DOHH2 (cell line): ENCODE results near the gene MRPS23.

Experiments used
- CTCF ChIP-seq: fragments of 200-600 bp; sonication (generic); IDR thresholded peaks from one replicate; pipeline ENCODE4 v1.5.1; 2014; ENCODE audit warnings: antibody characterized with exemption, mild to moderate bottlenecking, low read depth, low read length; ENCODE audit not compliant: poor library complexity, severe bottlenecking
- EZH2phosphoT487 ChIP-seq: fragments of 200-600 bp; sonication (generic); IDR thresholded peaks from 2 replicates; pipeline ENCODE4 v1.6.1; 2017; ENCODE audit warnings: borderline replicate concordance, mild to moderate bottlenecking, antibody characterized with exemption, low read length, moderate library complexity, mixed read lengths

GRCh38 chr17:57853695-57854094 lies 3.9 kb upstream of the MRPS23 start:
- TF ChIP-seq EZH2phosphoT487 (no peak), CTCF (no peak)
